K562 (cell line): Measurements from ENCODE around the gene ARPC1A. TPM values are rescaled to one million over a fixed set of nuclear protein-coding genes. Genes with fewer than 3 reads are reported as not detected.

Source experiments
- ADNP ChIP-seq: fragments of 200-800 bp; sonication (Bioruptor generic); IDR thresholded peaks from 2 replicates; pipeline ENCODE4 v1.6.1; 2016; ENCODE audit warnings: missing genetic modification characterization, missing compliant biosample characterization
- ATF7 ChIP-seq: fragments of 450-650 bp; IDR thresholded peaks from 2 replicates; pipeline ENCODE4 v1.7.1; 2014; ENCODE audit warnings: mild to moderate bottlenecking, moderate library complexity
- DPF2 ChIP-seq: fragments of 450-650 bp; IDR thresholded peaks from 2 replicates; pipeline ENCODE4 v1.6.1; 2016
- GTF2E2 ChIP-seq: fragments of 200-800 bp; sonication (Bioruptor generic); IDR thresholded peaks from 2 replicates; pipeline ENCODE4 v1.6.1; 2016; ENCODE audit warnings: missing genetic modification characterization, missing compliant biosample characterization
- NEUROD1 ChIP-seq: fragments of 150-350 bp; IDR thresholded peaks from 2 replicates; pipeline ENCODE4 v1.6.1; 2014; ENCODE audit warnings: borderline replicate concordance, low read length, low read depth; ENCODE audit not compliant: partially characterized antibody
- NFYB ChIP-seq: IDR thresholded peaks from 2 replicates; pipeline ENCODE4 v1.6.1; 2011; ENCODE audit warnings: mild to moderate bottlenecking, moderate library complexity; ENCODE audit not compliant: insufficient read length; ENCODE audit errors: extremely low read depth
- SIX5 ChIP-seq, 2 experiments: IDR thresholded peaks; 2 replicates each; pipeline ENCODE4 v1.6.1; 2011; ENCODE audit warnings: low read length in 2 of 2, borderline replicate concordance in 1 of 2, low read depth in 1 of 2, mild to moderate bottlenecking in 1 of 2, moderate library complexity in 1 of 2; ENCODE audit not compliant: insufficient read depth in 1 of 2
- ZNF699 ChIP-seq: fragments of 250-450 bp; sonication (Bioruptor Pico); IDR thresholded peaks from 2 replicates; pipeline ENCODE4 v1.8.0; 2021; ENCODE audit warnings: mild to moderate bottlenecking, moderate library complexity; ENCODE audit not compliant: insufficient replicate concordance
- polyA plus RNA-seq, 8 experiments: library from polyadenylated mRNA; depleted of rRNA in 4 of 8; stranded (reverse) in 5 of 8; unstranded in 3 of 8; fragments of >200 nt; fragmentation: Nextera tagmentation in 2 of 8; fragmentation: Illumina TruSeq in 1 of 8; extraction: Ambion mirVana in 2 of 8; extraction: Trizol in 1 of 8; gene quantifications; 2 replicates each; pipeline versions ENCODE4 v1.2.1 to v1.2.3, GENCODE V29; 2011 to 2014; ENCODE audit warnings: inconsistent platforms in 1 of 8, missing spikeins in 1 of 8
- total RNA-seq, 7 experiments: library from RNA; depleted of rRNA in 6 of 7; stranded (reverse); fragments of >200 nt in 6 of 7; fragmentation: Illumina TruSeq in 2 of 7; extraction: Trizol in 2 of 7; gene quantifications; 2 replicates each; pipeline versions ENCODE4 v1.2.1 to v1.2.3, GENCODE V29; 2011 to 2021; ENCODE audit warnings: low replicate concordance in 1 of 7
- TF ChIP-seq, protein P1 (sequence below), 2 experiments: fragments of 450-650 bp in 1 of 2; sonication (generic) in 1 of 2; formaldehyde crosslinking in 1 of 2; IDR thresholded peaks; 2 replicates each; pipeline versions ENCODE4 v1.7.1 to v1.9.0; 2016 to 2022; ENCODE audit warnings: inconsistent platforms in 1 of 2, mild to moderate bottlenecking in 1 of 2, missing genetic modification reagents in 1 of 2
- TF ChIP-seq, protein P2 (sequence below), 2 experiments: fragments of 450-650 bp; IDR thresholded peaks; 2 replicates each; pipeline ENCODE4 v1.6.1; 2016; ENCODE audit warnings: mild to moderate bottlenecking in 2 of 2, borderline replicate concordance in 1 of 2, low read depth in 1 of 2, moderate library complexity in 1 of 2

The ARPC1A gene
- total and polyA plus RNA-seq, 9 of the 15 experiments (the other 6 are each of a cell fraction or from before 2014, with no cell fraction given) = 39.5 to 151 (median 86.1) TPM

DNA sequence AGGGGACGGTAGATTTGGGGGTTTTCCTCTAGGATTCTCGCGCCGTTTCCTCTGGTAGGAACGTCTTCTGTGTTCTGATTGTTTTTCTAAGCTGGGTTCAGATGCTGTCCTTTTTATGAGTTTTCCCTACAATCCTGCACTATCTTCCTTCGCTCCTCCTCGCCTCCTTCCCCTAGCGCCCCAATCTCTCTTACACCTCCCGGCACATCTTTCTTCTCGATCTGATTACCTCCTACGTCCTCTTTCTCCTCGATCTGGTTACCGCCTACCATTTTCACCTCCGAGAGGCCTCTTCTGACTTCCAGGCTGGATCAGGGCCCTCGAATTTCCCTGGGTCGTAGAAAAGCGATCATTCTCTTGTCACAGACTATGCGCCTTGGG lies 83.5 kb downstream of the ARPC1A start (continued):
- TF ChIP-seq, protein P1, sequence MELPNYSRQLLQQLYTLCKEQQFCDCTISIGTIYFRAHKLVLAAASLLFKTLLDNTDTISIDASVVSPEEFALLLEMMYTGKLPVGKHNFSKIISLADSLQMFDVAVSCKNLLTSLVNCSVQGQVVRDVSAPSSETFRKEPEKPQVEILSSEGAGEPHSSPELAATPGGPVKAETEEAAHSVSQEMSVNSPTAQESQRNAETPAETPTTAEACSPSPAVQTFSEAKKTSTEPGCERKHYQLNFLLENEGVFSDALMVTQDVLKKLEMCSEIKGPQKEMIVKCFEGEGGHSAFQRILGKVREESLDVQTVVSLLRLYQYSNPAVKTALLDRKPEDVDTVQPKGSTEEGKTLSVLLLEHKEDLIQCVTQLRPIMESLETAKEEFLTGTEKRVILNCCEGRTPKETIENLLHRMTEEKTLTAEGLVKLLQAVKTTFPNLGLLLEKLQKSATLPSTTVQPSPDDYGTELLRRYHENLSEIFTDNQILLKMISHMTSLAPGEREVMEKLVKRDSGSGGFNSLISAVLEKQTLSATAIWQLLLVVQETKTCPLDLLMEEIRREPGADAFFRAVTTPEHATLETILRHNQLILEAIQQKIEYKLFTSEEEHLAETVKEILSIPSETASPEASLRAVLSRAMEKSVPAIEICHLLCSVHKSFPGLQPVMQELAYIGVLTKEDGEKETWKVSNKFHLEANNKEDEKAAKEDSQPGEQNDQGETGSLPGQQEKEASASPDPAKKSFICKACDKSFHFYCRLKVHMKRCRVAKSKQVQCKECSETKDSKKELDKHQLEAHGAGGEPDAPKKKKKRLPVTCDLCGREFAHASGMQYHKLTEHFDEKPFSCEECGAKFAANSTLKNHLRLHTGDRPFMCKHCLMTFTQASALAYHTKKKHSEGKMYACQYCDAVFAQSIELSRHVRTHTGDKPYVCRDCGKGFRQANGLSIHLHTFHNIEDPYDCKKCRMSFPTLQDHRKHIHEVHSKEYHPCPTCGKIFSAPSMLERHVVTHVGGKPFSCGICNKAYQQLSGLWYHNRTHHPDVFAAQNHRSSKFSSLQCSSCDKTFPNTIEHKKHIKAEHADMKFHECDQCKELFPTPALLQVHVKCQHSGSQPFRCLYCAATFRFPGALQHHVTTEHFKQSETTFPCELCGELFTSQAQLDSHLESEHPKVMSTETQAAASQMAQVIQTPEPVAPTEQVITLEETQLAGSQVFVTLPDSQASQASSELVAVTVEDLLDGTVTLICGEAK (IDR thresholded peaks at IDR 0.05) = no peak
- TF ChIP-seq, protein P1 (CRISPR knock-in tag; IDR thresholded peaks at IDR 0.05) = no peak
- TF ChIP-seq, protein P2, sequence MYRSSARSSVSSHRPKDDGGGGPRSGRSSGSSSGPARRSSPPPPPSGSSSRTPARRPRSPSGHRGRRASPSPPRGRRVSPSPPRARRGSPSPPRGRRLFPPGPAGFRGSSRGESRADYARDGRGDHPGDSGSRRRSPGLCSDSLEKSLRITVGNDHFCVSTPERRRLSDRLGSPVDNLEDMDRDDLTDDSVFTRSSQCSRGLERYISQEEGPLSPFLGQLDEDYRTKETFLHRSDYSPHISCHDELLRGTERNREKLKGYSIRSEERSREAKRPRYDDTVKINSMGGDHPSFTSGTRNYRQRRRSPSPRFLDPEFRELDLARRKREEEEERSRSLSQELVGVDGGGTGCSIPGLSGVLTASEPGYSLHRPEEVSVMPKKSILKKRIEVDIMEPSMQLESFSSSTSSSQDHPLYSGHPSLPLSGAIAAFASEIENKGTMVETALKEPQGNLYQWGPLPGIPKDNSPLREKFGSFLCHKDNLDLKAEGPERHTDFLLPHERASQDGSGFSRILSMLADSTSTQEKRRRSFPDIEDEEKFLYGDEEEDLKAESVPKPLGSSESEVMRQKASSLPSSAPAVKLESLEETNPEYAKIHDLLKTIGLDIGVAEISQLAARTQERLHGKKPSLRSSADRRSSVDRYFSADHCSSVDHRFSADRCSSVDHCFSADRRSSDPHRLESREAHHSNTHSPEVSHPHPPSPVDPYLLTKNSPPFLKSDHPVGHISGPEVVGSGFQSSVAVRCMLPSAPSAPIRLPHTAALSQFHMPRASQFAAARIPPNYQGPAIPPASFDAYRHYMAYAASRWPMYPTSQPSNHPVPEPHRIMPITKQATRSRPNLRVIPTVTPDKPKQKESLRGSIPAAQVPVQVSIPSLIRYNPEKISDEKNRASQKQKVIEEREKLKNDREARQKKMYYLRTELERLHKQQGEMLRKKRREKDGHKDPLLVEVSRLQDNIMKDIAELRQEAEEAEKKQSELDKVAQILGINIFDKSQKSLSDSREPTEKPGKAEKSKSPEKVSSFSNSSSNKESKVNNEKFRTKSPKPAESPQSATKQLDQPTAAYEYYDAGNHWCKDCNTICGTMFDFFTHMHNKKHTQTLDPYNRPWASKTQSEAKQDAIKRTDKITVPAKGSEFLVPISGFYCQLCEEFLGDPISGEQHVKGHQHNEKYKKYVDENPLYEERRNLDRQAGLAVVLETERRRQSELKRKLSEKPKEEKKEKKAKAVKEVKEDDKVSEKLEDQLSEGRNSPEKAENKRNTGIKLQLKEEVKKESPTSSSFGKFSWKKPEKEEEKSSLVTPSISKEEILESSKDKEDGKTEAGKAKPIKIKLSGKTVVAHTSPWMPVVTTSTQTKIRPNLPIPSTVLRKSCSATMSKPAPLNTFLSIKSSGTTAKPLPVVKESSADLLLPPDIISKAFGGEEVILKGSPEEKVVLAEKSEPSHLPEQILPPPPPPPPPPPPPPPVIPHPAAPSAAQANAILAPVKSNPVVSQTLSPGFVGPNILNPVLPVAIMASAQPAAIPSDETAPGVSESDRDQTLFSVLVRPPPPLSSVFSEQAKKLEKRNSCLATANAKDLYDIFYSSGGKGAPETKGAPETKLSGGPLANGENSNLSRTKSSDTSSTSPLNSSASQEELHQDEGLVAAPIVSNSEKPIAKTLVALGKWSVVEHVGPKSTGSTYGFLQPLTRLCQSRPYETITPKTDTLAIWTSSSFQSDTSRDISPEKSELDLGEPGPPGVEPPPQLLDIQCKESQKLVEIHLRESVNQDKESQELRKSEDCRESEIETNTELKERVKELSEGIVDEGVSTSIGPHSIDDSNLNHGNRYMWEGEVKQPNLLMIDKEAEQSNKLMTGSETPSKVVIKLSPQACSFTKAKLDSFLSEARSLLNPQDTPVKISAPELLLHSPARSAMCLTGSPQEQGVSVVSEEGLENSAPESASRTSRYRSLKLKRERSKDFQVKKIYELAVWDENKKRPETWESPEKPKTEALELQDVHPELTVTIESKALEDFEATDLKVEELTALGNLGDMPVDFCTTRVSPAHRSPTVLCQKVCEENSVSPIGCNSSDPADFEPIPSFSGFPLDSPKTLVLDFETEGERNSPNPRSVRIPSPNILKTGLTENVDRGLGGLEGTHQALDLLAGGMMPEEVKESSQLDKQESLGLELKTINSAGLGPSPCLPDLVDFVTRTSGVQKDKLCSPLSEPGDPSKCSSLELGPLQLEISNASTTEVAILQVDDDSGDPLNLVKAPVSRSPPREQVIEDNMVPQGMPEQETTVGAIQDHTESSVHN (IDR thresholded peaks at IDR 0.05; ENCODE audit: borderline replicate concordance in 1 of 2, low read depth in 1 of 2) = no peak
- TF ChIP-seq NEUROD1 (no peak), DPF2 (no peak; the same call in 1 of the 2 replicates), NFYB (no peak), ADNP (tag) (no peak), ATF7 (no peak), GTF2E2 (tag) (0 out of 2 replicates have a peak, but pooled peaks have one; percentile 4), SIX5 (IDR thresholded peaks at IDR 0.05; ENCODE audit: borderline replicate concordance in 1 of 2, insufficient read depth in 1 of 2, low read depth in 1 of 2, low read length in 2 of 2) (no peak), ZNF699 (CRISPR knock-in tag) (no peak)
